Central memory CD4-positive, alpha-beta T cell (primary cell): ENCODE results near the gene OSBPL3.

Experiments
- DNase-seq: peaks from one replicate; pipeline ENCODE4 v3.0.0; 2022

Gene OSBPL3

DNA sequence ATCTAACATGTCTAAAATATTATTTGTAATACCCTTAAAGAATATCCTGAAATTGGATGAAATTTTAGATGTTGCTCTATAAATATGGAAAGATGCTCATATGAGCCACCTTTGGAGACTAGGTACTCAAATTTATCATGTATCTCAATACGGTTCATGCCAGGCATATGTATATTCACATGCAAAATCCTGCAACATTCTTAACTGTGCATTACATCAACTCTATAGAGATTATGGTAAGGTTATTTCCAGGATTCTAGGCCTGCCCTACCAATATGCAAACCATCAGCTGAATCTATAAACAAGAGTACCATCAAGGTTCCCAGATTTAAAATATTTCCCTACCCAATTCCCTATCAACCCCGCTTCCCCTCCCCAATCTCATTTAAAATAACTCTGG is 27.5 kb downstream of the OSBPL3 start:
- no peak for DNase-seq

DNA sequence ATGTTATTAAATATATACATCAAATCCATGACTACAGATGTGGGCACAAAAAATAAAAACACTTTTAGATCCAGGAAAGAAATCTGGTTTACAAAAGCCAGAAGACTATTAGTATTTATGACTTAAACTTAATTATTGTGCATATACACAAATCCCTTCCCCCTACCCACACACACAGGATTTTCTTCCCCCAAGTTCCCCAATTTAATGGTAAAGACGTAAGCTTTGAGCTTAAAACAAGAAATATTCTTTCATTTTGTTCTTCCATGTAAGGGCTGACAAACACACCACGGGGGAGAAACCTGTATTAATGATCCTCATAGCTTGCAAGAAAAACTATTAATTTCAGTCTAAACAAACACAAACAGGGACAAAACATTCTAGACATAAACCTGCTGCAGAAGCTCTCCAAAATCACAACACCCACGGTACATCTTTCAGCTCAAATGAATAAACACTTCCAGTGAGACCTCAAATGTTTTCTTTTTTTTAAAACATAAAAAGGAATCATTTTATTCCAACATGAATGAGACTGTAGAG is 28.5 kb downstream of the OSBPL3 start:
- no peak for DNase-seq

DNA sequence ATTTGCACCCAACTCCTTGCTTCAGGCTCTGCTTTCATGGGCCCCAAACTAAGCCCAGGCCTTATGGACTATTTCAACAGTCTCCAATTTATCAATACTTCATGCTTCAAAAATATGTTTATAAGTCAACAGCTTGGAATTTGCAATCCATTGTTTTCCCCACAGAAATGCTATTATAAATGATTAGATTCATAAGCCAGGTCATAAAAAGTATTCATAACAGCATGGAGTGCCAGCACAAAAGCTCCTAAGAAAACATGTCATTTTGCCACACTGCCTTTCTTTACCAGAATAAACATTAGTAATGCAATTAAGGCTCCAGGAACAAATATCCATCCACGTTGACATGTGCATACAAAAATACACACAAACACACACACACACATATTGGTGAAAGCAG is 30.1 kb downstream of the OSBPL3 start:
- DNase-seq: no peak

DNA sequence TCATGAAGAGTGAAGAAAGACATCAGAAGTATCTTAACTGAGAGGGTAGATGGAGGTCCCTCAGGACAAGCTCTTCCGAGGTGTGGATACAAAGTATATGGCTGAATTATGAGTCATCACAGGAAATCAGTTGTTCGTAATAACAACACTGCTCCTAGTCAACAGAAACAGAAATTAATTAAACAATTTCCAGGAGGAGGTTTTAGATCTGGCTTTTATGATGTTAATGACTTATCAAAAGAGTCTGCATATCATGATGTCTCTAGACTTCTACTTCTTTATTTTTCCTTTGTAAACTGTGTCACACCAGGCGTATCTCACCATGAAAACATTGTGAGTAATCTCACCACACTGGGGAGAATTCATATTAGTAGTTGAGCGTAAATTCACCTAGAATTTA is 31.2 kb downstream of the OSBPL3 start:
- DNase-seq: no peak

DNA sequence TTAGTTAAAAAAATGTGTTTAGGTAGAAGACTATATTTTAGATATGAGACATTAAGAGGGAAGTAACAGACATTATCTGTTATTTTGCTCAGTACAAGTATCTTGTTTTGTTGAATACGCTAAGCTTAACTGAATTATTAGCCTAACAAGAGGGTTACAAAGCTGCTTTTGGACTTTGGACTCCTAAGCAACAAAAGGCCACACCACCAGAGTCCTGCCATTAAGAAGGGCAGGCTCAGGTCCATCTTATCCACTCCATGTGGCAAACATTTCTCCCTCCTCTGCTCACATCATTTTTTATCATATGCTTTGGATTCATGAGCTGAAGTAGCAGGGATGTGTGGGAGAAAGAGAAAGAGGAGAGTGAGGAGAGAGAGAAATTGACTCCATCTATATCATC is 33.5 kb downstream of the OSBPL3 start:
- DNase-seq: no peak

DNA sequence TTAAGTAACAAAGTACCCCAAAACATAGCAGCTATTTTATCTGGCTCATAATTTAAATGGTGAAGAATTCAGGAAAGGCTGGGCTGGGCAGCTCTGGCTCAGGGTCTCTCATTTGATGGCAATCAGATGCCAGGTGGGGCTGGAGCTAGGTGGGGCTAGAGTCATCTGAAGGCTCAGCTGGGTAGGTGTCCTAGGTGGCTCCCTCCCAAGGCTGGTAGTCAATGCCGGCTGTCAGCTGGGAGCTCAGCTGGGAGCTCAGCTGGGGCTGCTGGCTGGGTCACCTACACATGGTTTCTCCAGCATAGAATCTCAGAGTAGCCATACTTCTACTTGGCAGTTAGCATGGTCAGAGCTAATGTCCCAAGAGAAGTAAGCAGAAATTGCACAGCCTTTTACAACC is 34.1 kb downstream of the OSBPL3 start:
- no peak for DNase-seq

DNA sequence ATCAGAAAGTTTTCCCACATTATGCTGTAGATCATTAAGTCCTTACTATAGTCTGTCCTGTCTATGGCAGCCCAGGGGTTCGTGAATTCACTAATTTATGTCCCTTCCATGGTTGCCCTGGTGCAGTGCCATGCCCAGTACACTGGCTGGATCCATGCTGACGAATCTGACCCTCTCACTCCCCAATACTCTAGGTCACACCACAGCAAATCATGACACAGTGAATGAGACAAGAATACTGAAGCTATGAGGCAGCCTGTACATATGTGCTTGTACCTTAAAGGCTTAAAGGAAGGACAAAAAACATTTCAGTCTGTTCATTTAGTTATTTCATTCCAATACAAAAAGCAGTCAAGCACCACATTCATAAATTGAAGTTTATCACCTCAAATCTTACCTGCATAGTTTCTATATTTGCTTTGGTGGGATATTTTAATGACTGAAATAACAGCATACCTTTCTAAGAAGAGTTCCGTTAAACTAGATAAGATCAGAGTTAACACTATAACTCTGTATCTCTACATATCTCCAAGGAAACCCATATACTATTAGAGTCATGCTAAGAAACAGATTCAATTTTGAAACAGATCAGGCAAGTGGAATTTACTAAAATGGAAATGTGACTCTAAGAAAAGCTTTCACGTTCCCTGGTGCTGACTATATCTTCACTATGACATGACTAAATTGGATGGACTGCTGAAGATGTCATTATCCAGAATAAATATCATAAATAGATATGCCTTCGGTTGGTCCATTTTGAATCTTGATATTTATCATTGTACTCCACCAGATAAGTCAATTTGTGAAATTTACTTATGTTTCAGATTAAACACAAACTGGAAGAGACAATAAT is 36.7 kb downstream of the OSBPL3 start:
- no peak for DNase-seq

DNA sequence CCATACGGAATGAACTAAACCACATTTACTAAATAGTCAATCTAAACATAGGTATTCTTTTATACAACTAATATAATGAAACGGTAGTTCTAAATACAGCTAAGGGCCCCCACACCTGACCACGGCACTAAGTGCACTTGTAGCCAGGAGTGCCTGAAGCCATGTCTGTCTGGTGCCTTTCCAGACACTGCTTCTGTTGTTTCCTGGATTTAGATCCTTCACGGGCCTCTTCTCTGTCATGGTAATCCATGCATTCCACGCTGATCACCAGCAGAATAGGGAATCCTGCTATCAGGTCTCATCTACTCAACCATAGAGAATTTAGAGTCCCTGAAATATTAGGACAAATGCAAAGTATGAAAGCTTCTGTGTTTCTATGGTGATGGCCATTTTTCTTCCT is 37.8 kb downstream of the OSBPL3 start:
- DNase-seq: no peak

DNA sequence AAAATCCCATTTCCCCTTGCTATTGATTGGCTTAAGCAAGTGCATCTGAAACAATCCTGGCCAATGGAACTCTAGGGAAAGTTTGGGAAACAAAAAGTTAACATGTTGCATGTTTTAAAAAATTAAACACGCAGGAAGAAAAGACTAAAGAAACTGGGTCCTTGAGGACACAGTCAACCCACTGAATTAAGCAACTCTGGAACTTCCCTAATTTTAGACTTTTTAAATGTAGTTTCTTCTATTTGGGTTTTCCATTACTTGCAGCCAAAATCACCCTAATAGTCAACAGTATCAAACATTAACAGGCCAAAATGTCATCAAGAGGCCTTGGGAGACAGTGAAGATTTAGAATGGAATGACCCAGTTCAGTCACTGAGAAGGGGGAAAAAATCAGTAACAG is 40.6 kb downstream of the OSBPL3 start:
- DNase-seq: no peak

DNA sequence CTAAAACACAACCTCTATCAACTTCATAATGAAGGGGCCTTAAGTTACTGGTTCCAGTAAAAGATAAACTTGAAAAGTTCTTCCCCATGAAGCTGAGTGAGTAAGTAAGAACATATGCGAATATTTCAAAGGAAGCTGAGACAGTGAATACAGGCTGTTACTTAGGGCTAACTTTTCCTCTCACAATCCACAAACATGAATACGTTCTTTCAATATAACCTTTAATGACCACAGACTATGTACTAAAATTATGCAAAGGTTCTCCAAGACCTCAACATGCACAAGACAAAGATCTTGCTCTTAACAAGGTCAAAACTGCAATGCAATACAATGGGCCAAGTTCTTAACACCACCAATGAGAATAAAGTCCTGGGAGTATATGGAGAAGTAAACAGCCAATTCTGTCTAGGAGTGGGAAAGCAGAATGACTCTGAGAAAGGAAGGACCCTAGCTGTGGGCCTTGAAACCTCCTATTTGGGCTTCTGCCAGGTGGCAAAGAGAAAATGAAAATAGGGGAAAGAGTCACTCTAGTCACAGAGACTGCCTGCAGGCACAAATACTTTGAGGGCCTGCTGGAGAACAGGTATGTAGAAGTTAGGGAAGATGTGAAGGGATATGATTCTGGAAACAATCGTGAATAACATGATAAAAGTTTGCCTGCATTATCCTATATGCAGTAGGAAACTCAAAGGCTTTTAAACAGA is 43.7 kb downstream of the OSBPL3 start:
- DNase-seq: no peak

DNA sequence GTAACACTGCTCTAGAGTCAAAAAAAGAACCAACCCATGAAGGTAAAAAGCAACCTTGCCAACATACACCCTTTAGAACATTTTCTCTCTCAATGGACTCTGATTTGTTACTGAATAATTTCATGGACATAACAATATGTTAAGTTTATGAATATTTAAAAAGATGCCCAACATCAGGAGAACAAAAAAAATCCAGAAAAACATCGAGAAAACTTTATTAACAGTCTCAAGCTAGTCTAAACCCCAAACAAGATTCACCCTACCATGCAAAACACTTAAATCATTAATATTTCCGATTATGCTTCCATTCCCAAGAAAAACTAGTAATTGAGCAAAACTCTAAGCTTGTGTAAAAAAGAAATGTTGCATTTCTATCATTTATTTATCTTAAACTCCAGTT is 46.7 kb downstream of the OSBPL3 start:
- no peak for DNase-seq

DNA sequence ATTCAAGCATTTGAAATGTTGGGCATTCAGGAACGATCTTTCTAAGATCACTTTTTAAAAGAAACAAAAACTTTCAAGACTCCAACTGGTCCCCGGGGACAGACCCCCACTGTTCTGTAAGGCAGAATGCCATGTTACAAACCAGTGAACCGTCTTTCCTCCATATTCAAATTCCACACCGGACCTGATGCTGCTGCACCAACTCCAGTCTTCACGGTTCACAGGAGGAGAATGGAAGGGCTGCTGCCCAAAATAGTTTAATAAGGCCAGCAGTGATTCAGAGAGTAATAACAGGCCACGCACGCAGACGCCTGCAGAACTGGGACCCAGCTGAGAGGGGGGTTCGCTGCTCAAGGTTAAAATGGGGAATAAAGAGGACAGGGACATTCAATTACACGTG is 47.2 kb downstream of the OSBPL3 start:
- no peak for DNase-seq

DNA sequence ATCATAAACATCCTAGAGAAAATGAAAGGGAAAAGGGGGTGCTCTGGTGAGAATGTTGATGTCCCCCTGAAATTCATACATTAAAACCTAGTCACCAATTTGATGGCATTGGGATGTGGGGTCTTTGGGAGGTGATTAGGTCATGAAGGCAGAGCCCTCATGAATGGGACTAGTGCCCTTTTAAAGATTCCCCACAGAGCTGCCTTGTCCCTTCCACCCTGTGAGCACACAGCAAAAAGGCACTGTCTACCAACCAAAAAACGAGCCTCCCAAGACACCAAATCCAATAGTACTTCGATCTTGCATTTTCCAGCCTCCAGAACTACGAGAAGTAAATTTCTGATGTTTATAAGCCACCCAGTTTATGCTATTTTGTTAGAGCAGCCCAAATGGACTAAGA is 47.6 kb downstream of the OSBPL3 start:
- no peak for DNase-seq

DNA sequence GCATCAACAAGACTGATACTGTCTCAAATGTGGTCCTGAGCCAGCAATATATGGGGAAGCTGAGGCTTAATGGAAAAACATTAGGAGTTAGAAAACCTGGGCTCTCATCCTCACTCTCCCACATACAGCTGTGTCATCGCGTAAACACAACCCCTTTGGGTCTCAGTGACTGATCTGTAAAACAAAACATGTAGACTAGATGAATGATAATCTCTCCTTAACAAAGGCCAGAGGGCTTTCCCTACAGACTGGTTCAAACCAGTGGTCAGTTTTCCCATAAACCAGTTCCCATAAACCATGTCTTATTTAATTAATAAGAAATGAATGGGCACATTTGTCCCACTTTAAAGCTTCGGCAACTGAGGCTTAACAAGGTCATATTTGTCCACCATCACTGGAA is 48.1 kb downstream of the OSBPL3 start:
- no peak for DNase-seq

DNA sequence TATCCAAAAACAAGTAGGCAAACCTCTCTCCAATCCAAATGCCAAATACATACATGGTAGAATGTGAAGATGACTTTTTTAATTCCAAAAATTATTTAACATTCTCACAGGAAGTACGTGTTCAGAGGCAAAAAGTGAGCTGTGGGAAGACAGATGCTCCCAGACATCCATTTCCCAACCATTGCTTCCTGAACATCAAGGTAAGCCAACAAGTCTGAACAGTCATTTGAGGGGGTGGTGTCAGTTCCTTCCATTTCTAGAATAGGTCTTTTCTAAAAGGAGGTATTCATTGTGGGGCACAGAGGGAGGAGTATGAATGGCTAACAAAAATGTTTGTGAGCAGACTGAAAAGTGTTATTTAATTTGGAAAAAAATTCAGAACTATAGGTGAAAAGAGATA is 49.1 kb downstream of the OSBPL3 start:
- no peak for DNase-seq

DNA sequence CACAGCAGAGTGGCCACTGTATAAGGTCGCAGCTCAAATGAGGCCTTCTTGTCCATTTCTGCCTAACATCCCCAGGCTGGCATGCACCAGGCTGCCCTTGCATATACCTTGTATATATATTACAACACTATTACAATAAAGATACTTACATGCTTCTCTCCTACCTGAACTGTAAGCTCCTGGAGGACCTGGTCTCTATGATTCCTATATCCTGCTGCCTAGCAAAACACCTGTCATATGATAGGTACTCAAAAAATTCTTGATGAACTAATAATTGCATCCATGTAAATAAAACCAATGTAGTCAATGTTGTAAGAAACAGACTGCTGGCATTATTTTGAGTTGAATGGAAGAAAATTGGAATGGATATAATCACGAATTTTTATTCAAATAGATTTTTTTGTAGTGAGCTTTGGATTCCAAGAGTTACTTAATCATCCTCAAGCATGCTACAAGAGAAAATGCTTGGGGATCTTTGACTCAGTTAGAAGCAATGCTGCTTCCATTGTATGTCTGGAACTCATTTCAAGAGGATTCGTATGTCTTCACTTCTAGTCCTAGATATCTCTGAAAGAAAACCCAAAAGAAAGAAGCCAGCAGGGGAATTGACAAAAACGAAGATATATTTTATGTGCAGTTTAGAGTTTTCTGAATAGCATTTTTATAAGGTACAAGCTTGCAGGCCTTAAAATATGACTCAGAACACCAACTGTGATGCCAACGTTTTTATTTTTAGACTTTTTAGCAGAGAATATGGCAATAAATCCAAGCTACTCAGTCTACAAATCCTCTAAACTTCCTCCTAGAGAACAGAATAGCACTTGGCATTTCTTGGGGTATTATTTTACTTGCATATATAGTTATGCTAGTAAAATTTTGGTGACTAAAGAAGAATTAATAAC is 53.1 kb downstream of the OSBPL3 start:
- DNase-seq: no peak

DNA sequence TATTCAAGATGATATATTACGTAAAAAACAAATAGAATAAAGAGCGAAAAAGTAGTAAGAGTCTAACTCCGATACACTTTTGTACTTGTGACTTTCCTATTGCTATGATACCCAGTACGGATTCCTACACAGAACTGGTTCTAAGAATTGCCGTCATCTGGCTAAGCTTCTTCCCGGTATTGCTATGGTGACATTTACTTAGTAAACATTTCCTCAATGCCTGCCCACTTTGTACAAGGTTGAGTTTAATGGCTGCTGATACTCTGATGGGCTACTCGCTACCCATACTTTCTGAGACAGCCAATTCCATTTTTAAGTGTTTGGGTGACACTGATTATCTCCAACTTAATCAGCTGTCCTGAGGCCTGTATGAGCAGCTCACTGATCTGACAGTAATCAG is 55.6 kb downstream of the OSBPL3 start:
- DNase-seq: peak; percentile 46

DNA sequence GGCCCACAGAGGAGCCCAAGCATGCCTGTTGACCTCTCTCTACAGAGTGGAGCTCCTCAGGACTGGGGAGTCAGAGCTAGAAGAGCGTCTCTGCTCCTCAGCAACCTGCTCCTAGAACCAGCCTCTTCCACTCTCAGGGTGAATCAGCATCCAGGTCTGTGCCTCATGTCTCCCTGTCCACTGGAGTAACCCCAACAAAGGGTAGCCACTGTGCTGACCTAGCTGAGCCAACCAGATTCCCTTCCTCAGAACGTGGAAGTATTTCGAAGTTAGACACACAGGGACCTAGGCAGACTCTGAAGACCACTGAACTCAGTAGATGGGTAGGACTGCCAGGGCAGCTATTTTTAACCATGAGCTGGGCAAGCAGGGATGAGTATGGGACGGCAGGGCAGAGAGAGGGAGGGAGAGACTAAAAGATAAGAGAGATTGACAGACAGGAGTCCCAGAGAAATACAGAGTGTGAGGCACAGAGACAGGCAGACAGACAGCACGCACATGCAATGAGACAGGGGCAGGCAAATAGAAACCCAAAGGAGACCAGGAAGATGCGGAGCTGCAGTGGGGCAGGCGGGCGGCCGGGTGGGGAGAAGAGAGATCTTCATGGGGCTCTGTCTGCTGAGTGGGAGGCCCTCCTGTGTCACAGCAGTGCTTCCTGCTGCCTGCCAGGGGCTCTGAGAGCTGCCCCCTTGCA is 56.7 kb downstream of the OSBPL3 start:
- no peak for DNase-seq

DNA sequence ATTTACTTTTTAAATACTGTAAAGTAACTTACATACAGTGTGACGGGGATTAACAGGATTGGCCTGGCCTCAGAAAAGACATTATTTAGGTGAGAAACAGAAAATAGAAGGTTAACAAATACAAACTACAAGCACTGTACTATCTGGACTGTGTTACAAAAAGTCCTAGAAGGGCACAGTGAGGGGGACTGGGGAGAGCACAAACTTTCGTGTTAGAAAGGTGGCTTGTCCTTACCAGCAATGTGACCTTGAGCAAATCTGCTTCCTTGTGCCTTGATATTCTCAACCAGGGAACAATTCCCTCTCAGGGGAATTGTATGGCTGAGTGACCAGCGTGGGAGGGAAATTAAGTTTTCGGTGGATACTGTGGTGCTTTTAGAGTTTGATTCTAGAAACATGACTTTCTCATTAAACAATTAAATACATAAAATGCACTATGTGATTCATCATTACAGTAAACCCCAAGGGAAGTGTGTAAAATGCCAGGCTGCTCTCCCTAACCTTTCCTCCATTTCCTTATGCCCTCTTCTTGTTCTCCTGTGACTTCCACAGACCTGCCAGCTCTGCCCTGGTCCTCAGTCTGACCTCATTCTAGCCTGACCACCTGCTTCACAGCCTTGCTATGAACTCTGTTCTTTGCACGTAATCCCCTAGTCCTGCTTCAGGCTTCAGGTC is 57.7 kb downstream of the OSBPL3 start:
- no peak for DNase-seq

DNA sequence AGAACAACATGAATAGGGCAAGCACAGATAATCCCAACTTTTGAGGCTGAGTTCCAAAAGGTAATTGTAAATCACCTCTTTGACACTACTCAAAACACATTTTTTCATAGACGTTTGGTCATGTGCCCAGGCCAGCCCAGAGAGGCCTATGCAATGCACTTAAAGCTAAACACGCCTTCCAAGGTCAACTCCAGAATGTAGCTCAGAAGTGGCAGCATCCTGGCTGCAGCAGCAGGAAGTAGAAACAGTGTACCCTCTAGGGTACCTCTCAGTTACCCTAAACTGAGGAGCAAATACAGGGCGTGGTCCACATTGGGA is 58.7 kb downstream of the OSBPL3 start:
- no peak for DNase-seq

DNA sequence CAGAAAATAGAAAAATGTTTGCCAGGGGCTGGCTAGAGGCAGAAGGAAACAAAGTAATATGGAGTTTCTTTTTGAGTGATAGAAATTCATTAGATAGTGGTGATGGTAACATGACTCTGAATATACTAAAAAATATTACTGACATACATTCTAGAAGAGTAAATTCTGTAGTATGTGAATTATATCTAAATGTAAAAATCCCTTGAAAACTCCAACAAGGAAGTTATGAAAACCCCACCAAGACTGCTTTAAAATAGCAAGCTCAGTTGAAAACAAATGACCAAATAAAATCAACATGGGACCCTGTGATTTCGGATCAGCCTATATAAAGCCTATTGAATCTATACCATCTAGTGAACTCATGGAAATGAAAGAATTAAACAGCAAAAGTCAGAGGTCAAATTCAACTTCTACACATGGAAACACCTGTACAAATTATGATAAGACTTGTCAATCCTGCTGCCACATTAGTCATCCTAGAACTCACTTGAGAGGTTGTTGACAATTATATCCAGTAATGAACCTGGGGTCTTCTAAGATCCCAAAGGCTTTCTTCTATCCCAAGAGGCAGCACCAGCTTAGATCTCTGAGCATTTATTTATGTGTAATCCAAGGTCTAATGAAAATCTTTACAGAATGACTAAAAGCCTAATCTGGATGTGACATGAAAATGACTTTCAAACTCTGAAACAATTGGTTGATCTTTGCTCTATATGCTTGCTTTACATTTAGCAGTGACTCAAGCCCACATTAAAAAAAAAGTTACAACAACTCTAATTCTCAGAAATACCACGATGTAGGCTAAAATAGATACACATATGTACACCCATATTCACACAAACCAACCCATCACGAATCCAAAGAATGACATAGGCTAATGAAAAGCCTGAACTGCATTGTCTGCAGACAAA is 59.3 kb downstream of the OSBPL3 start:
- no peak for DNase-seq
